ENCODE data around the gene KCNAB2. TPM values are rescaled to one million over a fixed set of nuclear protein-coding genes. Genes with fewer than 3 reads are reported as not detected.
A peak's percentile ranks its signal among the peaks of the same experiment; 100 is the strongest.
"Not testable (repeated sequence)": the region's sequence is repeated elsewhere in the genome, so short reads cannot be mapped to it uniquely, and the experiment has no call there.

The KCNAB2 gene
- total RNA-seq, 1 experiment from 2014 or later = 14.4 TPM

DNA sequence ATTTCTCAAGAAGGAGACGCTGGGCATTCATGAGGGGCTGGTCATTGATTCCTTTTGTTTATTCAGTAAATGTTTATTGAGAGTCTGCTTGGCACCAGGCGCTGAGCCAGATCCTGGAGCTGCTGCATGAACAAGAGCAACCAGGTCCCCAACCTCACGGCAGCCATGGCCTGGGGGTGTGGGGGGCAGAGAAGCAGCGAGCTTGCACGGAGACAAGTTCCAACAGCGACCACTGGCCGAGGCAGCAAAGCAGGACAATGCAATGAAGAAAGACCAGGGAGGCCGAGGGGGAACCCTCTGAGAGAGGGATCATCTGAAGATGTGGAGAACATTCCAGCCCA lies 7.5 kb downstream of the KCNAB2 start:
- no peak for DNase-seq (ENCODE audit: low spot score)

DNA sequence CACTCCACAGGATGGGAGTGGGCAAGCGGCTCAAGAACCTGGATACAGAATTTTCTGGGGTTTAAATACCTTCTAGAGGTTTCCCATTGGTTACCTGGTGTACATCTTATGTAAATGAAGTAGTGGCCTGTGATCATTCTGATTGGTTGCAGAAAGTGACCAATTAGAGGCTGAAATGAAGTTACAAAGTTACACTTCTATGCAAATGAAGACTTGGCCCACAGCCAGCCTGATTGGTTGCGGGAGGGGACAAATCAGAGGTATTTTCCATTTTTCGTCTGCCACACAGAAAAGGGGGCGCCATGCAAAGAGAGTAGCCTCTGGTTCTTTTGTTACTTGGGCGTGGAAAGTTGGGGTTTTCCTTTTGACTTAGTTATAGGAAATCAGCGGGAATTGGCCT lies 8.9 kb downstream of the KCNAB2 start:
- no peak for DNase-seq (ENCODE audit: low spot score)

DNA sequence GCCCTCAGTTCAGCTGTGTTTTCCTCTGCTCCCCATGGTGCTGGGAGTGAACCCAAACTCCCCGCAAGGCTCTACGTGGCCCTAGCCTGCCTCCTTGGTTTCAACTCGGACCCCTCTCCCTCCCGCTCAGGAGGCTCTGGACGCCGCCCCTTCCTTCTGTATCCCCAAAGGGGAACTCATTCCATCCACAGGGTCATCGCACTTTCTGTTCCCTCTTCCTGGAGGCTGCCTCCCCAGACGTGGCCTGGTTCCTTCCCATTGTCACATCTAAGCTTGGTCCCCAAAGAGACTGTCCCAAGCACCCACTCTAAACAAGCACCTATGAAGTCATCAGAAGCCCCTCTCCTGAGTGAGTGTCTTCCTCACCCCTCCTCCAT lies 10.9 kb downstream of the KCNAB2 start:
- no peak for DNase-seq (ENCODE audit: low spot score)

DNA sequence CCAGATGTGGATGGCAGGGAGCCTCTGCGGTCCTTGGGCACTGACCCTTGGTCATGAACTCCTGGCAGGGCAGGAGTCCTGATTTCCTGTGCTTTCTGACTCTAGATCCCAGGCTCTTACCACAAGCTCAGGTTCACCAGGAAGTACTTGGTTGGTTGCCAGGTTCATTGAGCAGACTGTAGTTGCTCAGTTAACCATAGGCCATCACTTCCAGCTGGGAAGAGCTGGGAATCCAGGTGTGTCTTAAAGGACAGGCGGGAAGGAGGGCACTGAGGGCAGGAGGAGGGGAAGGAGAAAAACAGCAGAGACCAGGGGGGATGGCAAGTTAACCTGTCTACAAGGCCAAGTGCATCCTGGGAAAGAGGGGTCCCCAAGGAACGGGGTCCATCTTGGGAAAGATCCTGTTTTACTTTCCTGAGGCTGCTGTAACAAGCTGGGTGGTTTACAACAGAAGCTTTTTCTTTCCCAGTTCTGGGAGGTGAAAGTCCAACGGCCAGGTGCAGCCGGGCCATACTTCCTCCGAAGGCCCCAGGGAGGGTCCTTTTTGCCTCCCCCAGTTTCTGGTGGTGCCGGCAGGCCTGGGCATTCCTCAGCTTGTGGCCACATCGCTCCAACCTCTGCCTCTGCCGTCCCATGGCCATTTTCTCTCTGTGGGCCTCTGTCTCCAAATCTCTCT lies 11.6 kb downstream of the KCNAB2 start:
- no peak for DNase-seq (ENCODE audit: low spot score)

DNA sequence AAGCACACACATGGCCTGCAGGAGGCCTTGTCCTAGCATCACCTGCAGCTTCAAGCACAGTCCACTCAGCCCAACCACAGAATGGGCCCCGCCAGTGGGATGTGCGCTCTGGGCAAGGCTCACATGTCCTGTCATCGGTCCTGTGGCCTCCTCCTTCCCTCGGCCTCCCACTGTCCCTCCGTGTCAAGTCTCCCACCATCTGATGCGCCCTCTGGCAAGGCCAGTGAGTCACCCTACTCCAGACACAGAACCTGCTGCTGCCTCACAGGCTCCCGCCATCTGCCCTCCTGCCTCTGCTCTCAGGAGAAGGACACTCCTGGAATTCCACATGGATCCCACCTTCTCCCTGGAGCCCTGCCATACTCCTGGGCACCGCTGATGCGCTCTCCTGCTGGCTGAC lies 14.2 kb downstream of the KCNAB2 start:
- peak; percentile 25 for DNase-seq (ENCODE audit: low spot score)

DNA sequence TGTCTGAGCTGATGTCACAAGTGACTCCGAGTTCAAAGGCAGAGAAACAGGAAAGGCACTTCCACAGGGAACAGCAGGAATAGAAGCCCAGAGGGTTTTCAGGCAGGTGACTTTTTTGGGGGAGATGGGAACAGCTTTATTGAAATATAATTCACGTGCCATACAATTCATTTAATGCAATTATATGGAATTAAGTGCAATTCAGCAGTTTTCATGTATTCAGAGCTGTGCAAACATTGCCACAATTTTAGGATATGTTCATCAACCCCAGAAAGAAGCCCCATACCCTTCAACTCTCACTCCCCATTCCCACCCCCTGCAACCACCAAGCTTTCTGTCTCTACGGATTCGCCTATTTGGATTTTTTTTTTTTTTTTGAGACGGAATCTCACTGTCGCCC lies 17.0 kb downstream of the KCNAB2 start:
- no peak for DNase-seq (ENCODE audit: low spot score)

DNA sequence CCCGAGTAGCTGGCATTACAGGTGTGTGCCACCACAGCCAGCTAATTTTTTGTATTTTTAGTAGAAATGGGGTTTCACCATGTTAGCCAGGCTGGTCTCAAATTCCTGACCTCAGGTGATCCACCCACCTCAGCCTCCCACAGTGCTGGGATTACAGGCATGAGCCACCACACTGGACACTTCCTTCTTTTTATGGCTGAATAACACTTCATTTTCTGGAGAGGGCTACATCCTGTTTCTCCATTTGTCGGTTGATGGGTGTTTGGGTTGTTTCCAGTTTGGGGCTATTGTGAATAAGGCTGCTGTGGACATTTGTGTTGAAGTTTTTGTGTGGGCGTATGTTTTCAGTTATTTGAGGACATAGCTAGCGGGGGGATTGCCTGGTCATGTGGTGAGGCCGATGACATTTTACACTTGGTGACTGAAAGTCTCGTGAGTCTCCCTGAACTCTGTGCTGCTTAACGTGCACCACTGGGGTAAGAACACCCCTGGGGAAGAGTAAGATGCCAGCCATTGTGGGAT lies 17.9 kb downstream of the KCNAB2 start:
- DNase-seq (ENCODE audit: low spot score) = not testable (repeated sequence)

DNA sequence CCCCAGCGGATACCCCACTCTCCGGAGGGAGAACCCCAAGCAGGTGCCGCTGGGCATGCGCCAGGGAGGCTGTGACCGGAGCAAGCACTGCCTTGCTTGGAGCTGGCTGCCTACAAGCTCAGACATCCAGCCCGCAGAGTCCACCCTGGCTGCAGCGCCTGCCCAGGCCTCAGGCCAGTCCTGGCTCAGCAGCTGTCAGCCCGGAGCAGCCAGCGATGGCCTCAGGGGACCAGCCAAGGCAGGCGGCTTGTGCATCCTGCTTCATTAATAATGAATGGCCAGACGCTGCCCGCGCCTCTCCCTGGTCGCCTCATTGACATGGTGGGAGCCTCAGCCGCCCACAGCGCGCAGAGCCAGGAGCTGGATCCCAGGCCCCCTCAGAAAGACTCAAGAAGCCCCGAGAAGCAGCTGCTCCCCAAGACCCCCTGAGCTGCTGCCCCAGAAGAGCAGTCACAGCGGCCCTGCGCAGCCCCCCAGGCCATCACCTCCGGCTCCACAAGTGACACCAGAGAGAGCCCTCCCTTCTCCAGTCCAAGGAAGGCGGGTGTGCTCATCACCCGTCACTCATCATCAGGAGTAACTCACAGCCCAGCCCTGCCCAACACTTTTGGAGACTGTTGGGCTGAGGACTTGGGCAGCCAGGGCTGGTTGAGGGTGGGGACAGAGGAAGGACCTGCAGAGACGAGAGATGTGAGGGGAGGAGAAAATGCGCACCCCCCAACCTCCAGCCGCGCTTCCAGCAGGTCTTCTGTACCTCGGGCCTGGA lies 19.6 kb downstream of the KCNAB2 start:
- no peak for DNase-seq (ENCODE audit: low spot score)

DNA sequence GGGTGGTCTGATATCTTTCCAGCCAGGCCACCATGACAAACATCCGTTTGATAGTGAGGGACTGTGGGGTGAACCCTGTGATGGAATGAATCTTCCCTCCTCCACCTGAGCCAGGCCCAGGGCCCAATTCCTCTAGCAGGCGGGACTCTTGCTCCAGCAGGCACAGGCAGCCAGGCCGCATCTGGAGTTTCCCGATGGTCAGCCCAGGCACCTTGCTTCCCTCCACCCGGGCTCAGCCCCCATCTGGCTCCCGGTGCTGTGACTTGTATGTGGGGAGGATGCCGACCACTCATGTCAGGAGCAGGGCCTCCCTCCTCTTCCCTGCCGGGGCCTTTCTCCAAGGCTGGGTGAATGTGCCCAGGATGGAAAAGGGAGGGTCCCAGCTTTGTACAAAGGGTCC lies 21.0 kb downstream of the KCNAB2 start:
- DNase-seq (ENCODE audit: low spot score) = no peak

DNA sequence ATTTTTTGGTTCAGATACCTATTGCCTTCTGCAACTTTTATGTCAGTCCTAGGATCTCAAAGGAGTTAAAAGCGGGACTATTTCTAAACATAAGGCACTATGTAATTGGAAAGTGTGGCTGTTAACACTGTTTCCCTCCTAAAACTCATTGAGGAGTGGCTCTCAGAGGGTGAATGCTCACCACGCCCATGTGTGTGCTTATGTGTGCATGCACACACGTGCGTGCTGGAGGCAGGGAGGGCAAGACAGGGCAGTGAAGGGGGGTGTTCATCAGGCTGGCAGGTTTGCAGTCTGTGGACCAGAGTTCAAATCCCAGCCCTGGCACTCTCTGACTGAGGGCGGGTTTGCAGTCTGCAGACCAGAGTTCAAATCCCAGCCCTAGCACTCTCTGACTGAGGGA lies 22.4 kb downstream of the KCNAB2 start:
- DNase-seq (ENCODE audit: low spot score) = no peak

DNA sequence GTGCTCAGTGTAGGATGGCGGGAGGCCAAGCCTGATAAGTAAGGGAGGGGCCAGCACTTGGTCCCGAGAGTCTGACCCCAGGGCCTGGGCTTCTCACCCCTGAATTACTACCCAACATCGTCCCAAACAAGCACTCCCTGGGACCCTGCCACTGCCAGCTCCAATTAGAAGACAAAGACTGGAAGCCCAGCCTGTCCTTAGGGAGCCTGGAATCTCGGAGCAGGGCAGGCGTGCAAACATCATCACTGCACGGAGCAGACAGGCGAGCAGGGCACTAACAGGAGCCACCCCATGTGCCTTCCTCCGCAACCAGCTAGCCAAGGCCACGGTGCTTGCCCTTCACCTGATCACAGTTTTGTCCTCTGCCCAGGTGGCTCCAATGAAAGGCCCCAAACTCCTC lies 23.2 kb downstream of the KCNAB2 start:
- DNase-seq (ENCODE audit: low spot score) = no peak

DNA sequence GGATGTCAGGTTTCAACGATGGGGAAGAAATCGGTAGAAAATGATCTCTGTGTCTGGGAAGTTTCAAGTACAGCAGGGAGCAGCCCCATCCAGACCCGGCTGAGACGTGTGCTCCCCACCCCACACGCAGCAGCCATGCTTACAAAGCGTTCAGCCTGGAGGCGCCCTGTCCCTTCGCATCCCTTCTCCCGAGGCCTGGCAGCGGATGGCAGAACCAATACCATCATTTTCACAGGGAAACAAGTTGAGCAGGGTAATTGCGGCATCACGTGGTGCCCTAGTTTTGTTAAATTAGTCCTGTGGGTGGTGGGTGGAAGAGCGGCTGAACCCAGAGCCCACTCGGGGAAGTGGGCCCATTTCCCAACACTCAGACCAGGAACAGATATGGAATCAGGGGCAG lies 23.9 kb downstream of the KCNAB2 start:
- DNase-seq (ENCODE audit: low spot score) = no peak

DNA sequence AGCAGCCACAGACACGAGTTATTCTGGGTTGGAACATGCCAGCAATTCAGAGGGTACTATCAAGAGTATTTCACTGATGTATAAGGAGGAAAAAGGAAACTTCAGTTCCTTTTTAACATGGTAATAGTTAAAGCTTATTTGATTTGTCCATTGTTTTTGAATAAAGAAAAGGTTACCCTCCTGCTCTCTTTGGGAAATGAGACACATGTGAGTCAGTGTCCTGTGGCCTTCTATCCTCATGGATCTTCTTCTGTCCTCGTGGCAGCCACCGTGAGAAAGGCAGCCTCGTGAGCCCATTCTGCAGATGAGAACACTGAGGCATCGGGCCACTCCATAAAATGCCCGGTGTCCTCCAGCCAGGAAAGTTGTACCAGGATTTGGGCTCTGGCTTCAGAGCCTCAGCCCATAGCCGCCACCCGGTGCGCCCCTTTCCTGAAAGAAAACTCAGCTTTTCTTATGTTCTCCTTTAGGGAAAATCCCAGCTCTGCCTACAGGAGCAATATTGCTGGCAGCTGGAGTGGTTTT lies 24.8 kb downstream of the KCNAB2 start:
- no peak for DNase-seq (ENCODE audit: low spot score)

DNA sequence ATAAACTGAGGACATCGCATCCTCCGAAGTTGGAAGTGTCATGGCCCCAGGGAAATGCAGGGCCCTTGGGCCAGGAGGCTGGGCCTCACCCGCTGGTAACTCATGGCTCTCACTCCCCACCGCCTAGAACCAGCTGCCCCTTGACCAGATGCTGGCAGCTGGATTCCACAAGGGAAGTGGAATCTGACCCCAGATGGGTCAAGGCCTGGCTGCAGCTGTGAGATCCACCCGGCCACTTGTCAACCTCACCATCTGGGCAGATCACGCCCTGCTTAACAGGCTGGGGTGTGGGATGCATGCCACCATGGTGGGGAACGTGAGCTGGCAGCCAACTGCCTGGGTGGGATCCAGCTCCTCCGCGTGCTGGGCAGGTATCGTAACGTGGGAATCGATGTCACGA lies 25.5 kb downstream of the KCNAB2 start:
- no peak for DNase-seq (ENCODE audit: low spot score)

DNA sequence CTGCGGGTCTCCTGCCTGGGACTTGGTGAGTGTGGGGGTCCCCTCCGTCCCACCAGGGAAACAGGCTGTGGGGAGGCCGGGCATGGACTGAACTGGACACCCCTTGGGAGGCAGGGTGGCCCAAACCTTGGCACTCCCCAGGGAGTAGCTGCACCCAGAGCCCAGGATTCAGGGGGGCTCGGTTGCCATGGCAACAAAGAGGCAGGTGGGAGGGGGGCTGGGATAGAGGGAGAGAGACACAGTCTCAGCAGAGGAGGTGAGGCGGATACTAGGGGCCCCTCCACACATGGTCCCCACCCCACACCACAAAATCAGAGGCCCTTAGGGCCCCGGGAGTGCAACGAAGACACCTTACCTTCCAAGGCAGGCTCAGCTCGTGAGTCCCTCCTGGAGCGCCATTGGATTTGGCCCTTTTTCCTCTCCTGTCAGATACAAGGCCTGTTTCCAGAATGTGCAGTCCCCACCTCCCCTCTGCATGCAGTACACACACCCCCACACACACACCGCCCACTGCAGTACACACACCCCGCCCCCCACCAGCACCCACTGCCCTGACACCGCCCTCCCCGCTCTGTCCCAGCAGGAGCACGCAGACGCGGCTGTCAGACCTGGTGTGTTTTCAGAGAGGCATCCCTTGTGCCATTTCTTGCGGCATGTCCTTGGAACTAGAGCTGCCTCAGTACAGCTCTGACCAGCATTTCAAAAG lies 27.2 kb downstream of the KCNAB2 start:
- DNase-seq (ENCODE audit: low spot score) = no peak

DNA sequence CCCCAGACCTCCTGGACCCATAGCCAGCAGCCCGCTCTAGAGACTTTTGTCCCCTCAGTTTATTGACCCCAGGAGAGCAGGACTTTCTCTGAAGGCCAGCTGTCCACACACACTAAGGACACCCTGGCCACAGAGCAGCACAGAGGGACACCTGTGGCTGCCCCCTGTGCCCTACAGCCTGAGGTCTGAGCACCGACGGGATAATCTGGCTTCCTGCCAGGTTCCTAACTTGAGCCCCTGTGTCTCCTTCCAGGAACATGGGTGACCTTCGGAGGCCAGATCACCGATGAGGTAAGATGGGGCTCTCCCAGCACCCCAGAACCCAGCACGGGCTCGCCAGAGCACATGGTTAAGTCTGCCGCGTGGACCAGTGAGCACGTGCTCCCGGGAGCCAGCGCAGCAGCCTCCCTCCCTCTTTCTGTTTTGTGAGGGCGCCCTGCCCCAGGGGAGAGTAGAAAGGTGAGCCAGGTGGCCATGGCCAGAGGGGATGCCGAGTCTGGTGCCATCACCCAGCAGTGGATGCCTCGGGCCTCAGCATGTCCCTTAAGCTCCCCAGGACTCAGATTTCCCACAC lies 27.9 kb downstream of the KCNAB2 start:
- DNase-seq (ENCODE audit: low spot score) = no peak

DNA sequence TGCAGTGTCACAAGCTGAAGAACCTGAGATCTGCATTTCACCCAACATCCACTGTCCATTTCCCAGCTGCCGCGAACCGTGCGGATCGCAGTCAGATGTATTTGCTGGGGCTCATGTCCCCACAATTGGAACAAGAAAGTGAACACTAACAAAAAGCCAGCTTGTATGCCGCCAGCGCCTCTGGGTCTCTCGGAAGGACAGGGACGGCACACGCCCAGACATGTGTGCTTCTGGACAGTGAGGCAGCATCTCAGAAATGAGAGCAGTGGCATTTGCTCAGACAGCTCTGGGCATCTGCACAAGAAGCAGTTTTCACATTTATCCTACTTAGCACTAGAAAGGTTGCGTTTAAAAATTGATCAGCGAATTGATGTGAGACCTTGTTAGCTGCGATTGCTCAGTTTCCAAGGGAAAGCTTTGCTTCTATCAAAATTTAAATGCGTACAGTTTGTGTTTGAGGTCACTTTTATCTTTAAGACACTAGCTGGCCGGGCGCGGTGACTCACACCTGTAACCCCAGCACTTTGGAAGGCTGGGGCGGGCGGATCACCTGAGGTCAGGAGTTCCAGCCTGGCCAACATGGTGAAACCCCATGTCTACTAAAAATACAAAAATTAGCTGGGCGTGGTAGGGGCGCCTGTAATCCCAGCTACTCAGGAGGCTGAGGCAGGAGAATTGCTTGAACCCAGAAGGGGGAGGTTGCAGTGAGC lies 28.7 kb downstream of the KCNAB2 start:
- no peak for DNase-seq (ENCODE audit: low spot score)

DNA sequence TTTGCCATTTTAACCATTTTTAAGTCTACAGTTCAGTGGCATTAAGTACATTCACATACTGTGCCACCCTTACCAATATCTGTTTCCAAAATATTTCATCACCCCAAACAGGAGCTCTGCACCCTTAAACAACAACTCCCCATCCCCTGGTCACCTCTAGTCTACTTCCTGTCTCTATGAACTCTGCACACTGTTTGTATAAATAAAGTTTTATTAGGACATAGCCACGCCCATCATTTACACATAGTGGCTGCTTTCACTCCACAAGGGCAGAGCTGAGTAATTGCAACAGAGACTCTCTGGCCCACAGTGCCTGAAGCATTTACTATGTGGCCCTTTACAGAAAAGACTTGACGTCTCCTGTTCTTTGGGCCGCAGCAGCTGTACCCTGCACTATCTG lies 30.1 kb downstream of the KCNAB2 start:
- DNase-seq (ENCODE audit: low spot score) = no peak

DNA sequence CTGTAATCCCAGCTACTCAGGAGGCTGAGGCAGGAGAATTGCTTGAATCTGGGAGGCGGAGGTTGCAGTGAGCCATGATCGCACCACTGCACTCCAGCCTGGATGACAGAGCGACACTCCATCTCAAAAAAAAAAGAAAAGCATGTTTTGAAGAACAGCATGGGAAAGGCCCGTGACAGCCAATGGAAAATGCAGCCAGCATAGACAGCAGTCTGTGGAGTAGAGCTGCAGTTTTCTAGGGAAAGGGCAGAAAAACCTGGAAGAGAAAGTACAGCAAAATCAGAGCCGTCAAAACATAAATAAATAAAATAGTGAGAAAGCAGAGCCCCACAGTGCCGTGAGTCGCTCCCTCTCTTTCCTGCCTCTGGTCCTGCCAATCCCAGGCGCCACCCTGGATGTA lies 31.4 kb downstream of the KCNAB2 start:
- DNase-seq (ENCODE audit: low spot score) = not testable (repeated sequence)

DNA sequence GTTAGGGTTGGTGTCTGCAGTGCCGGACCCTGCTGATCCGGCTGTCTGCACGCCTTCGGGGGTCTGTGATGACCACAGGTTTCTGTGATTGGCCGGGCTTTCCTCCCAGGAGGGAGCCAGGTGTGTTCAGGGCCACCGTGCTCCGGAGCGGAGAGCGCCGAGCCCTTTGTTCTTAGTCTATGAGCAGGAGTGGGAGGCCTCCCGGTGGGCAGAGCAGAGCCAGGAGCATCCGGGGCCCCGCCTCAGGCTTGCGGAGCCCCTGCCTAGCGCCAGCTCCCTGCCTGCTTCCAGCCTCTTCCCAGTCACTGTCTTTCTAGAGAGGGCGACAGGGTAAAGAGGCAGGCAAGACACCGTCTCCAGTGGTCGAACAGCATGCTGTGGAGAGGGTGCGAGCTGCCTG lies 31.8 kb downstream of the KCNAB2 start:
- DNase-seq (ENCODE audit: low spot score) = no peak

DNA sequence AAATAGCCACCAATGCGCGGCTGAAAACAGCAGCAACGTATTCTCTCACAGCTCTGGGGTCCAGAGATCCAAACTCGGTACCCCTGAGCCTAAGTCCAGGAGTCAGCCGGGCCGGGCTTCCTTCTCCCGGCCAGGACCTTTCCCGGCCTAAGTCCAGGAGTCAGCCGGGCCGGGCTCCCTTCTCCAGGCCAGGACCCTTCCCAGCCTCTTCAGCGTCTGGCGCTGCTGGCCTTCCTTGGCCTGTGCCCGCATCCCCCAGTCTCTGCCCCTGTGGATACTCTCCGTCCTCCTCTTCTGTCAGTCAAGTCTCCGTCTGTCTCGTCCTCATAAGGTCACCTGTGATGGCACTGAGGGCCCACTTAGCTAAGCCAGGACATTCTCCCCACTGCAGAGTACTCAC lies 32.2 kb downstream of the KCNAB2 start:
- DNase-seq (ENCODE audit: low spot score) = no peak

DNA sequence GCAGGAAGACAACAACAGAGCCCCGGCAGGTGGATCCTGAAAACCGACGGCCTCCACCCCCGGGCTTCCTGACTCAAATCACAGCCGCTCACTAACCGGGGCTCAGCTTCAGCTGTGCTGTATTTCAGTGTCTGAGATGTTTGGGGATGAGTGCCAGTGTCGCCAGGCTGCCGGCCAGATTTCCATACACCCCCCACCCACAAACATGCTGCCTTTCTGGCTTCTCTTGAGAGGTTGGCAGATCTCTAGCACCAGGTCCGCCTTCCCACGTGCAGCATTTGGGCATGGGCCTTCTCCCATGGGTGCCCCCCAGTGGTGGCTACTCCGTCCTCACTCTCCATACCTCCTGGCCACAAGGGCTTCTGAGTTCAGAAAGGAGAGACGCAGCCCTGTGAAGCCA lies 34.8 kb downstream of the KCNAB2 start:
- no peak for DNase-seq (ENCODE audit: low spot score)

Measured in A172 (cell line).